HG03432 (cell line): Measurements from ENCODE around the gene PPP1R18.
"Not testable (repeated sequence)": the region's sequence is repeated elsewhere in the genome, so short reads cannot be mapped to it uniquely, and the experiment has no call there.

Experiments
- ATAC-seq: cut with Tn5 transposase; IDR thresholded peaks from one replicate; pipeline ENCODE4 v1.9.1; 2021; ENCODE audit warnings: mild to moderate bottlenecking, moderate library complexity; ENCODE audit not compliant: unreplicated experiment

PPP1R18 gene

GRCh38 chr6:30686009-30686907, at the start of gene PPP1R18:
TSS of gene PPP1R18 (minus strand) at chr6:30686645. CDS start at chr6:30686018, 627 bp downstream.
- ATAC-seq, result peak; percentile 9

GRCh38 chr6:30735668-30736314, 49.3 kb upstream of the PPP1R18 start:
- peak; percentile 42 for ATAC-seq

GRCh38 chr6:30732237-30732943, 45.9 kb upstream of the PPP1R18 start:
- ATAC-seq, result no peak

GRCh38 chr6:30730601-30731435, 44.4 kb upstream of the PPP1R18 start:
- ATAC-seq, result peak; percentile 73

GRCh38 chr6:30727920-30728553, 41.6 kb upstream of the PPP1R18 start:
- ATAC-seq, result no peak

- no peak for ATAC-seq
Observed at GRCh38 chr6:30726506-30727413, 40.3 kb upstream of the PPP1R18 start.

GRCh38 chr6:30725713-30726505, 39.5 kb upstream of the PPP1R18 start:
- ATAC-seq, result no peak

- ATAC-seq, result no peak
Observed at GRCh38 chr6:30724906-30725667, 38.6 kb upstream of the PPP1R18 start.

- ATAC-seq, result not testable (repeated sequence)
Observed at GRCh38 chr6:30723843-30724741, 37.6 kb upstream of the PPP1R18 start.

GRCh38 chr6:30723159-30723842, 36.9 kb upstream of the PPP1R18 start:
- not testable (repeated sequence) for ATAC-seq

- no peak for ATAC-seq
Observed at GRCh38 chr6:30722280-30723112, 36.1 kb upstream of the PPP1R18 start.

GRCh38 chr6:30722025-30722279, 35.5 kb upstream of the PPP1R18 start:
- not testable (repeated sequence) for ATAC-seq

- ATAC-seq, result peak; percentile 29
Observed at GRCh38 chr6:30721198-30722024, 35.0 kb upstream of the PPP1R18 start.

GRCh38 chr6:30720738-30721197, 34.3 kb upstream of the PPP1R18 start:
- no peak for ATAC-seq
